Mesodermal cell (in vitro differentiated cells): ENCODE measurements around the gene PNO1.
"Not testable (repeated sequence)": the region's sequence is repeated elsewhere in the genome, so short reads cannot be mapped to it uniquely, and the experiment has no call there.

Experiments used
- H3K27ac ChIP-seq: 2 replicates; pipeline ENCODE4 v1.7.0; 2013; ENCODE audit warnings: mild to moderate bottlenecking, low read depth, low read length, moderate library complexity; ENCODE audit not compliant: severe bottlenecking
- H3K36me3 ChIP-seq: 2 replicates; pipeline ENCODE4 v1.7.1; 2013; ENCODE audit warnings: mild to moderate bottlenecking, low read length, moderate library complexity; ENCODE audit not compliant: control insufficient read depth, insufficient read depth
- H3K4me1 ChIP-seq: one replicate; pipeline ENCODE4 v1.7.1; 2013; ENCODE audit warnings: mild to moderate bottlenecking, low read length; ENCODE audit not compliant: insufficient read depth, control insufficient read depth, poor library complexity, severe bottlenecking
- H3K4me3 ChIP-seq: 2 replicates; pipeline ENCODE4 v1.7.0; 2013; ENCODE audit warnings: low read length, control low read depth, mild to moderate bottlenecking; ENCODE audit not compliant: insufficient read depth, poor library complexity, severe bottlenecking; ENCODE audit errors: extremely low read depth
- H3K9me3 ChIP-seq: 2 replicates; pipeline ENCODE4 v1.7.1; 2013; ENCODE audit warnings: mild to moderate bottlenecking, low read length, moderate library complexity; ENCODE audit not compliant: control insufficient read depth
- WGBS, 2 experiments: methylation state at CpG; one replicate each; pipeline ENCODE4 v1.1.5; 2013; ENCODE audit warnings: missing lambda C conversion rate in 2 of 2; ENCODE audit not compliant: insufficient coverage in 2 of 2; 5-methylcytosine and 5-hydroxymethylcytosine counted together

The PNO1 gene

DNA sequence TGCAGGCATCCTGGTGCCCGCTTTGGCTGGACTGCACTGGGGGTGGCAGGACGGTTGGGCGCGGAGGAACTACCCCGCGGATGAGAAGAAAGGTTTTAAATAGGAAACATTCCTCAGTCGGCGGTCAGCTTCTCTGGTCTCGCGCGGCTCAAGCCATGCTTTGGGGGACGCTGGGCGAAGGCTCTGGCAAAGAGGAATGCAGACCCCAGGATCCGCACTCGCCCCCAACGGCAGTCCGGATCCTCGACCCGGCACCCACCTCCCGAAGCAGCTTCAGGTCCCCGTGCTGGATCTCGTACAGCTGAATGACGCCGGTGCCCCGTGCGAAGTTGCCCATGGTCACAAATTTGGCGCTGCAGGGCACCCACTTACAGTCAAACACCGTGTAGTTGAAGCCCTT is 686 bp upstream of the PNO1 start:
- Histone ChIP-seq H3K9me3 (no peaks in the 10 kb centered on the region), H3K4me3 (peak overlapping the region; percentile 80), H3K4me1 (peaks cover 6% of the 10 kb centered on the region), H3K36me3 (peaks cover 25% of the 10 kb centered on the region), H3K27ac (peak overlapping the region; percentile 99)
- 0 to 1% methylated on average over 22 to 25 of the region's 28 CpGs for WGBS, 2 experiments

DNA sequence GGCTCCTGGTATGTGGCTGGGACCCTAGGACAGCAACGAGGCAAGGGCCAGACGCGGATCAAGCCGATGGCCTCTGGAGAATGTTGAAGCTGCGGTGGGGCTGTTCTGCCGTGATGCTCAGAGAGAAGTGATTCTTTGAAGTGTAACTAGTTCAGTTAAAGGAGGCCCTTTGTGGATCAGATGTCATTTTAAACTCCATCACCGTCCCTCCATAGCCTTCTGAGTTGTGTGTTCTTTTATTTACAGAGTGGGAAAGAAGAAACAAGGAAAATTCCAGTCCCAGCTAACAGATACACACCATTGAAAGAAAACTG is 403 bp downstream of the PNO1 start:
- WGBS, 2 experiments = no CpG with 5 or more reads among the region's 7 CpGs
- no peaks in the 10 kb centered on the region for H3K9me3 ChIP-seq
- H3K4me1 ChIP-seq = peaks cover 6% of the 10 kb centered on the region
- peaks cover 36% of the 10 kb centered on the region for H3K36me3 ChIP-seq
- peak overlapping the region; percentile 80 for H3K4me3 ChIP-seq
- H3K27ac ChIP-seq = peak overlapping the region; percentile 99

- Histone ChIP-seq H3K27ac (no peak overlapping the region), H3K36me3 (peaks cover 88% of the 10 kb centered on the region), H3K4me1 (no peaks in the 10 kb centered on the region), H3K9me3 (no peaks in the 10 kb centered on the region), H3K4me3 (no peak overlapping the region)
- 100% methylated on average over 1 of the region's 1 CpG; no CpG with 5 or more reads in 1 of the 2 experiments for WGBS, 2 experiments
These were observed 6.0 kb downstream of the PNO1 start for GRCh38 chr2:68163641-68164040.

- no peak overlapping the region for H3K27ac ChIP-seq
- H3K36me3 ChIP-seq = peaks cover 77% of the 10 kb centered on the region
- whole genome bisulfite sequencing, 2 experiments = 89 to 97% methylated on average over 3 of the region's 3 CpGs
- H3K4me3 ChIP-seq = no peak overlapping the region
- H3K9me3 ChIP-seq = no peaks in the 10 kb centered on the region
- no peaks in the 10 kb centered on the region for H3K4me1 ChIP-seq
These were observed 9.5 kb downstream of the PNO1 start for GRCh38 chr2:68167186-68167585.

- Histone ChIP-seq H3K4me3 (no peak overlapping the region), H3K36me3 (peaks cover 71% of the 10 kb centered on the region), H3K9me3 (no peaks in the 10 kb centered on the region), H3K4me1 (no peaks in the 10 kb centered on the region), H3K27ac (no peak overlapping the region)
- WGBS, 2 experiments = 100% methylated on average over 2 of the region's 4 CpGs
These were observed 11.6 kb downstream of the PNO1 start for GRCh38 chr2:68169308-68169707.

DNA sequence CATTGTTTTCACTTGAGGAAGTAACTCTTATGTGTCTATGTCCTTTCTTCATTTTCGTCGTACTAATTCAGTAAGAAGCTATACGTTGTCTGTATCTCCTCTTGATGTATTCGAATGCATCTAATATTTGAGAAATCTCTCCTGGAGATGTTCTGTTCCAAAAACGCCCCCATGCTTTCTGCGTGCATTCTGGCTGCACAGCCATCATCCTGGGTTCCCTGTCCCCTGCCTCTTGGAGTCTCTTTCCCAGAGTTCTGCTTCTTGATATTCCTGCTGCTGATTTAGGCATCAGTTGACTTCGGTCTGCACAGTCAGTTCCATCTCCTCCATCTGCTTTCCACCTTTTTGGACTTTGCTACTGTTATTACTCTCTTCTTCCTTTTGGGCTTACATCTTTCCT is 13.5 kb downstream of the PNO1 start:
- Histone ChIP-seq H3K27ac (no peak overlapping the region), H3K36me3 (peaks cover 68% of the 10 kb centered on the region), H3K9me3 (no peaks in the 10 kb centered on the region), H3K4me1 (no peaks in the 10 kb centered on the region), H3K4me3 (no peak overlapping the region)
- WGBS, 2 experiments = 97 to 99% methylated on average over 6 to 7 of the region's 7 CpGs

DNA sequence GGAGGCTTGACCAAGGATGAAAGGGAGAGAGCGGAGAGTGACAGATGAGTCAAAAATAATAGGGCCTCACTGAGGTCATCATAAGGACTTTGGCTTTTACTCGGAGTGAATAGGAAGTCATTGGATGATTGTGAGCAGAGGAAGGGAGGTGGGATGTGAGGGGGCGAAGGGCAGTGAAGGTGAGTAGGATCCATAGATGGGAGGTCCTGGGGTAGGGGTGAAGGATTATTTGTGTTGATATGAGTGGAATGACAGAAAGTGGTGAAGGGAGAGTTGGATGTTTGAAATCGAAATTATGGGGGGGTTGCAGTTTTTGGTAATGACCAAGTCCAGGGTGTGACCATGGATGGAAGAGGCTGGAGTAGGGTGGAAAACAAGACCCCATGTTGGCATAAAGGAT is 14.0 kb downstream of the PNO1 start:
- Histone ChIP-seq H3K27ac (no peak overlapping the region), H3K4me1 (no peaks in the 10 kb centered on the region), H3K9me3 (no peaks in the 10 kb centered on the region), H3K36me3 (peaks cover 68% of the 10 kb centered on the region), H3K4me3 (no peak overlapping the region)
- 92 to 97% methylated on average over 3 of the region's 4 CpGs for WGBS, 2 experiments

DNA sequence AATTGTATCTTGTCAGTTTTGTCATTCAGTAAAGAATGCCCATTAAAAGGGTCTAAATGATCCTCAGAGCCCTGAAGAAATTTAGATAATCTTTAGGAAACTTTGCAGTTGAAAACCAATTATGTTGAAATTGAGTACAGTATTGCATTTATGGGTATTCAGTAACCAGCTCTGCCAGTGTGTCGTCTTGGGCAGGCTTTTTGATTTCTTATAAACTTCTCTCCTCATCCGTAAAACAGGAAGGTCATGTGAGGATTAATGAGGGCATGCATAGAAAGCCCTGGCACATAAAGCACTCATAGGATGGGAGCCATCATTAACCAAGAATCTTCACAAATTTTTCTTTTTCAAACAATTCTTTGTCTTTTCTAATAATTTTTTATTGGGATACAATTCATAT is 14.8 kb downstream of the PNO1 start:
- no peak overlapping the region for H3K27ac ChIP-seq
- no peaks in the 10 kb centered on the region for H3K9me3 ChIP-seq
- H3K36me3 ChIP-seq = peaks cover 67% of the 10 kb centered on the region
- no peaks in the 10 kb centered on the region for H3K4me1 ChIP-seq
- no peak overlapping the region for H3K4me3 ChIP-seq
- whole genome bisulfite sequencing, 2 experiments = no CpG with 5 or more reads among the region's 2 CpGs

GRCh38 chr2:68172990-68173700 is 15.5 kb downstream of the PNO1 start:
- Histone ChIP-seq H3K36me3 (peaks cover 62% of the 10 kb centered on the region), H3K27ac (no peak overlapping the region), H3K4me1 (no peaks in the 10 kb centered on the region), H3K4me3 (no peak overlapping the region), H3K9me3 (no peaks in the 10 kb centered on the region)
- WGBS, 2 experiments = 95 to 100% methylated on average over 6 to 7 of the region's 8 CpGs

GRCh38 chr2:68175210-68175609 is 17.5 kb downstream of the PNO1 start:
- H3K4me1 ChIP-seq, H3K4me3 ChIP-seq, H3K9me3 ChIP-seq, H3K27ac ChIP-seq: not testable (repeated sequence)
- WGBS, 2 experiments = 88% methylated on average over 3 of the region's 4 CpGs; no CpG with 5 or more reads in 1 of the 2 experiments
- peaks cover 55% of the 10 kb centered on the region for H3K36me3 ChIP-seq

GRCh38 chr2:68176657-68177056 is 19.0 kb downstream of the PNO1 start:
- H3K4me1 ChIP-seq = no peaks in the 10 kb centered on the region
- peaks cover 63% of the 10 kb centered on the region for H3K36me3 ChIP-seq
- no peak overlapping the region for H3K27ac ChIP-seq
- WGBS, 2 experiments = 100% methylated on average over 1 of the region's 7 CpGs; no CpG with 5 or more reads in 1 of the 2 experiments
- H3K9me3 ChIP-seq = no peaks in the 10 kb centered on the region
- H3K4me3 ChIP-seq = no peak overlapping the region
